Hepatocyte (in vitro differentiated cells): ENCODE measurements around the gene DCST2.

Experiments
- CTCF ChIP-seq: fragments of 200-600 bp; sonication (generic); IDR thresholded peaks from 2 replicates; pipeline ENCODE4 v1.5.1; 2016; ENCODE audit warnings: antibody characterized with exemption, mild to moderate bottlenecking; ENCODE audit not compliant: poor library complexity
- EZH2 ChIP-seq: fragments of 200-600 bp; sonication (generic); IDR thresholded peaks from 2 replicates; pipeline ENCODE4 v1.6.1; 2016; ENCODE audit warnings: antibody characterized with exemption, mild to moderate bottlenecking, borderline replicate concordance

DNA sequence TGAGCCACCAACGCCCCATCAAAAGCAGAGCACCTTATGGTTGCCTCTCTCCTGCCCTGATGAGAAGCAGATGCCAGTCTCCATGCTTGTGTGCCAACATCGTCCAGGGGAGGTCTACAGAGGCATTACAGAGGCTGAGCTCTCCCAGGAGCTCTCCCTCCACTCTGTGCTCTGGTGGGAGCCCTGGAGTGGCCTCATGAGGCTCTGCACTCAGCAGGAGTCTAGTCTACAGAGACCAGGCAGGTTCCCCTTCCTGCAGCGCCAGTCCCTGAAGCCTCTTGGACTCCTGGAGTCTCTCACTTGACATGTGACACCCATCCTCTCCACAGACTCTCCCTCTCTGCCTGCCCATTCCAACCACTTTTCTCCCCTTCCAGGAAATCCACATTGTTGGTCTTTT lies 3.5 kb upstream of the DCST2 start:
- TF ChIP-seq CTCF (no peak), EZH2 (no peak)
